ENCODE data around the gene FAM20A.

The FAM20A gene

GRCh38 chr17:68600931-68601564 lies at the start of gene FAM20A:
FAM20A (minus strand) TSS chr17:68601367; CDS start chr17:68600666, 701 bp downstream.
- peaks cover 0 to 54% (median 25%) of the 10 kb centered on the region in 5 donors for H3K4me1 ChIP-seq (ENCODE audit: control insufficient read depth in 5 of 5, insufficient read depth in 5 of 5, low read length in 5 of 5)
- H3K27me3 ChIP-seq (ENCODE audit: control insufficient read depth in 5 of 5, insufficient read depth in 4 of 5, low read length in 5 of 5): peaks cover 14 to 48% (median 22%) of the 10 kb centered on the region in 5 donors
- H3K9me3 ChIP-seq (ENCODE audit: control insufficient read depth in 5 of 5, low read length in 5 of 5): no peaks in the 10 kb centered on the region
- H3K4me3 ChIP-seq (ENCODE audit: low read depth in 1 of 5, low read length in 5 of 5): peak within 1 kb of the TSS; percentile 23 to 78 (median 67)
- H3K27ac ChIP-seq (ENCODE audit: low read depth, low read length): peak within 1 kb of the TSS; percentile 81
- H3K36me3 ChIP-seq (ENCODE audit: control insufficient read depth in 5 of 5, insufficient read depth in 5 of 5, low read length in 5 of 5): no peaks in the 10 kb centered on the region
- H3K9ac ChIP-seq (ENCODE audit: low read length in 5 of 5): peak within 1 kb of the TSS in 4 of 5 donors; percentile 66 to 85 (median 74)

GRCh38 chr17:68649324-68649723 lies 48.2 kb upstream of the FAM20A start:
- Histone ChIP-seq H3K27ac (ENCODE audit: low read depth, low read length) (no peak overlapping the region), H3K4me3 (ENCODE audit: low read depth in 1 of 5, low read length in 5 of 5) (no peak overlapping the region), H3K27me3 (ENCODE audit: control insufficient read depth in 5 of 5, insufficient read depth in 4 of 5, low read length in 5 of 5) (no peaks in the 10 kb centered on the region), H3K9ac (ENCODE audit: low read length in 5 of 5) (no peak overlapping the region), H3K36me3 (ENCODE audit: control insufficient read depth in 5 of 5, insufficient read depth in 5 of 5, low read length in 5 of 5) (no peaks in the 10 kb centered on the region), H3K4me1 (ENCODE audit: control insufficient read depth in 5 of 5, insufficient read depth in 5 of 5, low read length in 5 of 5) (no peaks in the 10 kb centered on the region), H3K9me3 (ENCODE audit: control insufficient read depth in 5 of 5, low read length in 5 of 5) (peaks cover 0 to 3% (median 0%) of the 10 kb centered on the region in 5 donors)

GRCh38 chr17:68646626-68647526 lies 45.7 kb upstream of the FAM20A start:
- Histone ChIP-seq H3K9ac (ENCODE audit: low read length in 5 of 5) (no peak overlapping the region), H3K36me3 (ENCODE audit: control insufficient read depth in 5 of 5, insufficient read depth in 5 of 5, low read length in 5 of 5) (no peaks in the 10 kb centered on the region), H3K9me3 (ENCODE audit: control insufficient read depth in 5 of 5, low read length in 5 of 5) (peaks cover 0 to 3% (median 0%) of the 10 kb centered on the region in 5 donors), H3K27ac (ENCODE audit: low read depth, low read length) (no peak overlapping the region), H3K27me3 (ENCODE audit: control insufficient read depth in 5 of 5, insufficient read depth in 4 of 5, low read length in 5 of 5) (no peaks in the 10 kb centered on the region), H3K4me3 (ENCODE audit: low read depth in 1 of 5, low read length in 5 of 5) (no peak overlapping the region), H3K4me1 (ENCODE audit: control insufficient read depth in 5 of 5, insufficient read depth in 5 of 5, low read length in 5 of 5) (peaks cover 0 to 4% (median 0%) of the 10 kb centered on the region in 5 donors)

GRCh38 chr17:68642118-68642412 lies 40.9 kb upstream of the FAM20A start:
- Histone ChIP-seq H3K27ac (ENCODE audit: low read depth, low read length) (no peak overlapping the region), H3K9me3 (ENCODE audit: control insufficient read depth in 5 of 5, low read length in 5 of 5) (no peaks in the 10 kb centered on the region), H3K4me3 (ENCODE audit: low read depth in 1 of 5, low read length in 5 of 5) (no peak overlapping the region), H3K36me3 (ENCODE audit: control insufficient read depth in 5 of 5, insufficient read depth in 5 of 5, low read length in 5 of 5) (no peaks in the 10 kb centered on the region), H3K4me1 (ENCODE audit: control insufficient read depth in 5 of 5, insufficient read depth in 5 of 5, low read length in 5 of 5) (peaks cover 0 to 7% (median 4%) of the 10 kb centered on the region in 5 donors), H3K27me3 (ENCODE audit: control insufficient read depth in 5 of 5, insufficient read depth in 4 of 5, low read length in 5 of 5) (peaks cover 0 to 4% (median 0%) of the 10 kb centered on the region in 5 donors), H3K9ac (ENCODE audit: low read length in 5 of 5) (no peak overlapping the region)

GRCh38 chr17:68641276-68642117 lies 40.3 kb upstream of the FAM20A start:
- Histone ChIP-seq H3K27ac (ENCODE audit: low read depth, low read length) (no peak overlapping the region), H3K36me3 (ENCODE audit: control insufficient read depth in 5 of 5, insufficient read depth in 5 of 5, low read length in 5 of 5) (no peaks in the 10 kb centered on the region), H3K9me3 (ENCODE audit: control insufficient read depth in 5 of 5, low read length in 5 of 5) (no peaks in the 10 kb centered on the region), H3K9ac (ENCODE audit: low read length in 5 of 5) (no peak overlapping the region), H3K4me1 (ENCODE audit: control insufficient read depth in 5 of 5, insufficient read depth in 5 of 5, low read length in 5 of 5) (peaks cover 0 to 7% (median 4%) of the 10 kb centered on the region in 5 donors), H3K27me3 (ENCODE audit: control insufficient read depth in 5 of 5, insufficient read depth in 4 of 5, low read length in 5 of 5) (peaks cover 0 to 4% (median 0%) of the 10 kb centered on the region in 5 donors), H3K4me3 (ENCODE audit: low read depth in 1 of 5, low read length in 5 of 5) (no peak overlapping the region)

GRCh38 chr17:68640242-68640989 lies 39.2 kb upstream of the FAM20A start:
- Histone ChIP-seq H3K9me3 (ENCODE audit: control insufficient read depth in 5 of 5, low read length in 5 of 5) (no peaks in the 10 kb centered on the region), H3K36me3 (ENCODE audit: control insufficient read depth in 5 of 5, insufficient read depth in 5 of 5, low read length in 5 of 5) (no peaks in the 10 kb centered on the region), H3K4me1 (ENCODE audit: control insufficient read depth in 5 of 5, insufficient read depth in 5 of 5, low read length in 5 of 5) (peaks cover 0 to 7% (median 4%) of the 10 kb centered on the region in 5 donors), H3K27me3 (ENCODE audit: control insufficient read depth in 5 of 5, insufficient read depth in 4 of 5, low read length in 5 of 5) (peaks cover 0 to 4% (median 0%) of the 10 kb centered on the region in 5 donors), H3K9ac (ENCODE audit: low read length in 5 of 5) (no peak overlapping the region), H3K27ac (ENCODE audit: low read depth, low read length) (no peak overlapping the region), H3K4me3 (ENCODE audit: low read depth in 1 of 5, low read length in 5 of 5) (no peak overlapping the region)

GRCh38 chr17:68634345-68634876 lies 33.2 kb upstream of the FAM20A start:
- H3K4me1 ChIP-seq (ENCODE audit: control insufficient read depth in 5 of 5, insufficient read depth in 5 of 5, low read length in 5 of 5): no peaks in the 10 kb centered on the region
- no peaks in the 10 kb centered on the region for H3K9me3 ChIP-seq (ENCODE audit: control insufficient read depth in 5 of 5, low read length in 5 of 5)
- no peak overlapping the region for H3K9ac ChIP-seq (ENCODE audit: low read length in 5 of 5)
- H3K36me3 ChIP-seq (ENCODE audit: control insufficient read depth in 5 of 5, insufficient read depth in 5 of 5, low read length in 5 of 5): no peaks in the 10 kb centered on the region
- no peak overlapping the region for H3K27ac ChIP-seq (ENCODE audit: low read depth, low read length)
- no peaks in the 10 kb centered on the region for H3K27me3 ChIP-seq (ENCODE audit: control insufficient read depth in 5 of 5, insufficient read depth in 4 of 5, low read length in 5 of 5)
- H3K4me3 ChIP-seq (ENCODE audit: low read depth in 1 of 5, low read length in 5 of 5): no peak overlapping the region

- Histone ChIP-seq H3K9ac (ENCODE audit: low read length in 5 of 5) (no peak overlapping the region), H3K4me3 (ENCODE audit: low read depth in 1 of 5, low read length in 5 of 5) (no peak overlapping the region), H3K4me1 (ENCODE audit: control insufficient read depth in 5 of 5, insufficient read depth in 5 of 5, low read length in 5 of 5) (peaks cover 0 to 6% (median 0%) of the 10 kb centered on the region in 5 donors), H3K36me3 (ENCODE audit: control insufficient read depth in 5 of 5, insufficient read depth in 5 of 5, low read length in 5 of 5) (no peaks in the 10 kb centered on the region), H3K27me3 (ENCODE audit: control insufficient read depth in 5 of 5, insufficient read depth in 4 of 5, low read length in 5 of 5) (no peaks in the 10 kb centered on the region), H3K27ac (ENCODE audit: low read depth, low read length) (no peak overlapping the region), H3K9me3 (ENCODE audit: control insufficient read depth in 5 of 5, low read length in 5 of 5) (no peaks in the 10 kb centered on the region)
Measured at GRCh38 chr17:68628576-68628957, 27.4 kb upstream of the FAM20A start.

- Histone ChIP-seq H3K27ac (ENCODE audit: low read depth, low read length) (no peak overlapping the region), H3K9me3 (ENCODE audit: control insufficient read depth in 5 of 5, low read length in 5 of 5) (no peaks in the 10 kb centered on the region), H3K4me3 (ENCODE audit: low read depth in 1 of 5, low read length in 5 of 5) (no peak overlapping the region), H3K9ac (ENCODE audit: low read length in 5 of 5) (no peak overlapping the region), H3K4me1 (ENCODE audit: control insufficient read depth in 5 of 5, insufficient read depth in 5 of 5, low read length in 5 of 5) (peaks cover 0 to 6% (median 0%) of the 10 kb centered on the region in 5 donors), H3K36me3 (ENCODE audit: control insufficient read depth in 5 of 5, insufficient read depth in 5 of 5, low read length in 5 of 5) (no peaks in the 10 kb centered on the region), H3K27me3 (ENCODE audit: control insufficient read depth in 5 of 5, insufficient read depth in 4 of 5, low read length in 5 of 5) (no peaks in the 10 kb centered on the region)
Measured at GRCh38 chr17:68627956-68628575, 26.9 kb upstream of the FAM20A start.

Data from subcutaneous abdominal adipose tissue (tissue), 5 donors.